Lower leg skin (tissue), 3 donors: ENCODE results near the gene IQCH.

Experiments
- POLR2A ChIP-seq, 2 donors: fragments of 450-650 bp; IDR thresholded peaks; one replicate each; pipeline ENCODE4 v1.6.1; 2016 to 2017; ENCODE audit warnings: antibody characterized with exemption in 2 of 2, mild to moderate bottlenecking in 1 of 2, moderate library complexity in 1 of 2
- TF ChIP-seq, protein P1 (sequence below), 3 donors: fragments of 450-650 bp; IDR thresholded peaks; one replicate each; pipeline ENCODE4 v1.5.1; 2016; ENCODE audit warnings: antibody characterized with exemption in 3 of 3, mild to moderate bottlenecking in 3 of 3, moderate library complexity in 2 of 3

DNA sequence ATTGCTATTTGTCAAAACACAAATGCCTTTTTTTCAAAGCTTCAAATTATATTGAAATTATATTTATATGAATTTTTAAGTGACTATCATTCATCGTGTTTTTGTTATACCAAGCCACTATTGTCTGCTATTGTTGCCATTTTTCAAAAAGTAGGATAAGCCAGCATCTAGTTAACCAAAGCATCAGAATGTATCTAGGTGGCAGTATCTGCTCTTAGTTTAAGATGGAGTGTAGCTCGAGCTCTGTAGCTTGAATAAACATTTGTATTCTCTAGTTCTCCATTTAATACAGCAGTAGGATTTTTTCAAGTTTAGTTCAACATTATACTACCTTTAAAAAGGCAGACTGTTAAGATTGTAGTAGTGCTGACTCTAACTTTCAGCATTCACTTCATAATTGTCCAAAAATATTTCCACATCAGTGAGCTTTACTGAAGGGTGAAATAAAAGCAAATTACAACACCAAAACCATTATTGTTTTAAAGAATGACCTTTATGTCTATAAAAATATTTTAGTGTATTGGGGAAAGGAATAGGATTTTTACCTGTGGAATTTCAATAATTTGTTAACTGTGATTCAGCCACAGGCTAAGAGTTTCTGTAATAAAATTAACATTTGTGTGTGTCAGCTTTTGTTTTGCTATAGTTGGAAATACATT is 246.7 kb downstream of the IQCH start:
- no peak for TF ChIP-seq POLR2A (IDR thresholded peaks at IDR 0.05)
- TF ChIP-seq, protein P1, sequence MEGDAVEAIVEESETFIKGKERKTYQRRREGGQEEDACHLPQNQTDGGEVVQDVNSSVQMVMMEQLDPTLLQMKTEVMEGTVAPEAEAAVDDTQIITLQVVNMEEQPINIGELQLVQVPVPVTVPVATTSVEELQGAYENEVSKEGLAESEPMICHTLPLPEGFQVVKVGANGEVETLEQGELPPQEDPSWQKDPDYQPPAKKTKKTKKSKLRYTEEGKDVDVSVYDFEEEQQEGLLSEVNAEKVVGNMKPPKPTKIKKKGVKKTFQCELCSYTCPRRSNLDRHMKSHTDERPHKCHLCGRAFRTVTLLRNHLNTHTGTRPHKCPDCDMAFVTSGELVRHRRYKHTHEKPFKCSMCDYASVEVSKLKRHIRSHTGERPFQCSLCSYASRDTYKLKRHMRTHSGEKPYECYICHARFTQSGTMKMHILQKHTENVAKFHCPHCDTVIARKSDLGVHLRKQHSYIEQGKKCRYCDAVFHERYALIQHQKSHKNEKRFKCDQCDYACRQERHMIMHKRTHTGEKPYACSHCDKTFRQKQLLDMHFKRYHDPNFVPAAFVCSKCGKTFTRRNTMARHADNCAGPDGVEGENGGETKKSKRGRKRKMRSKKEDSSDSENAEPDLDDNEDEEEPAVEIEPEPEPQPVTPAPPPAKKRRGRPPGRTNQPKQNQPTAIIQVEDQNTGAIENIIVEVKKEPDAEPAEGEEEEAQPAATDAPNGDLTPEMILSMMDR (IDR thresholded peaks at IDR 0.05), result no peak
